Endothelial cell of umbilical vein (primary cell): ENCODE data around the gene AMPD1.

Source experiments
- POLR2A ChIP-seq: IDR thresholded peaks from 2 replicates; pipeline ENCODE4 v1.6.1; 2012; ENCODE audit warnings: low read depth, mild to moderate bottlenecking, control low read depth, low read length
- TF ChIP-seq, protein P1 (sequence below), 2 donors: IDR thresholded peaks; 1 replicate in 1 of 2; 2 replicates in 1 of 2; pipeline ENCODE4 v1.5.1; 2011; ENCODE audit warnings: low read length in 2 of 2, mild to moderate bottlenecking in 2 of 2, moderate library complexity in 2 of 2, control low read depth in 1 of 2, inconsistent platforms in 1 of 2, low read depth in 1 of 2; ENCODE audit not compliant: insufficient read depth in 1 of 2; ENCODE audit errors: extremely low read depth in 1 of 2

DNA sequence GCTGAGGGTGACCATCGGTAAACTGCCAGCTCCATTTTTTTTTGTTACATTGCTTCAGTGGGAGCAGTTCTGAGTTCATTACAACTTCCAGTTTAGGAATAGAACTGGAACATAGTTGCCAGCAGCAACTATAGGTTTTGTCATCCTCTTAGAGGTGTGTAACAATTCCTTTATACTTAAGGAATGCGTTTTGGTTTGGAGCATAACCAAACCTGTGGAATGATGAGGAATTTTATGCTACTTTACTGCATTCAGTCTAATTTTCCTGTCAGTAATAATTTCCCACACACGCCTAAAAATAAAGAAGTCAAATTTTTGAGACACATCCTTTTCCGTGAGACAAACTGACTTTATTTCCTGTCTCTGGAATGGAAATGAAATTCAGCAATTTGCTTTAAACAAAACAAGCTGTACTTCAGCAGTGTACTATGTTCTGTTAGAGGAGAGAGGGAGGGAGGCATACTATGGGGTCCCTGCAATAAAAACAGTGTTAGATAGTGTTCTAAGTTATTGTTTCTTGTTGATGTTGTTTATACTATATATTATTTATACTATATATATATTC lies 4.8 kb upstream of the AMPD1 start:
- TF ChIP-seq, protein P1, sequence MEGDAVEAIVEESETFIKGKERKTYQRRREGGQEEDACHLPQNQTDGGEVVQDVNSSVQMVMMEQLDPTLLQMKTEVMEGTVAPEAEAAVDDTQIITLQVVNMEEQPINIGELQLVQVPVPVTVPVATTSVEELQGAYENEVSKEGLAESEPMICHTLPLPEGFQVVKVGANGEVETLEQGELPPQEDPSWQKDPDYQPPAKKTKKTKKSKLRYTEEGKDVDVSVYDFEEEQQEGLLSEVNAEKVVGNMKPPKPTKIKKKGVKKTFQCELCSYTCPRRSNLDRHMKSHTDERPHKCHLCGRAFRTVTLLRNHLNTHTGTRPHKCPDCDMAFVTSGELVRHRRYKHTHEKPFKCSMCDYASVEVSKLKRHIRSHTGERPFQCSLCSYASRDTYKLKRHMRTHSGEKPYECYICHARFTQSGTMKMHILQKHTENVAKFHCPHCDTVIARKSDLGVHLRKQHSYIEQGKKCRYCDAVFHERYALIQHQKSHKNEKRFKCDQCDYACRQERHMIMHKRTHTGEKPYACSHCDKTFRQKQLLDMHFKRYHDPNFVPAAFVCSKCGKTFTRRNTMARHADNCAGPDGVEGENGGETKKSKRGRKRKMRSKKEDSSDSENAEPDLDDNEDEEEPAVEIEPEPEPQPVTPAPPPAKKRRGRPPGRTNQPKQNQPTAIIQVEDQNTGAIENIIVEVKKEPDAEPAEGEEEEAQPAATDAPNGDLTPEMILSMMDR (IDR thresholded peaks at IDR 0.05; ENCODE audit: extremely low read depth in 1 of 2, insufficient read depth in 1 of 2, low read depth in 1 of 2, low read length in 2 of 2): no peak
- TF ChIP-seq POLR2A: no peak
